ENCODE measurements around the gene URB1.
"Not testable (repeated sequence)": the region's sequence is repeated elsewhere in the genome, so short reads cannot be mapped to it uniquely, and the experiment has no call there.

URB1 gene

DNA sequence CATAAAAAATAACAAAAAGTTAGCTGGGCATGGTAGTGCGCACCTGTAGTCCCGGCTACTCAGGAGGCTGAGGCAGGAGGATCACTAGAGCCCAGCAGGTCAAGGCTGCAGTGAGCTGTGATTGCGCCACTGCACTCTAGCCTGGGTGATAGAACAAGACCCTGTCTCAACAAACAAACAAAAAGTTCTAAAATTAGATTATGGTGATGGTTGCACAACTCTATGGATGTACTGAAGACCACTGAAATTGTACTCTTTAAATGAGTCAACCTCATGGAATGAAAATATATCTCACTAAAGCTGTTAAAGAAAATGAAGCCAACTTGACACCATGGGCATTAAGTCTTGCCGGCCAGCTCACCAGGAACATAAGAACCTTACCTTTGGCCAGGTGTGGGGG lies 85.1 kb downstream of the URB1 start:
- DNase-seq: no peak
- intact Hi-C loops (cut with DNase I): no loop called here

DNA sequence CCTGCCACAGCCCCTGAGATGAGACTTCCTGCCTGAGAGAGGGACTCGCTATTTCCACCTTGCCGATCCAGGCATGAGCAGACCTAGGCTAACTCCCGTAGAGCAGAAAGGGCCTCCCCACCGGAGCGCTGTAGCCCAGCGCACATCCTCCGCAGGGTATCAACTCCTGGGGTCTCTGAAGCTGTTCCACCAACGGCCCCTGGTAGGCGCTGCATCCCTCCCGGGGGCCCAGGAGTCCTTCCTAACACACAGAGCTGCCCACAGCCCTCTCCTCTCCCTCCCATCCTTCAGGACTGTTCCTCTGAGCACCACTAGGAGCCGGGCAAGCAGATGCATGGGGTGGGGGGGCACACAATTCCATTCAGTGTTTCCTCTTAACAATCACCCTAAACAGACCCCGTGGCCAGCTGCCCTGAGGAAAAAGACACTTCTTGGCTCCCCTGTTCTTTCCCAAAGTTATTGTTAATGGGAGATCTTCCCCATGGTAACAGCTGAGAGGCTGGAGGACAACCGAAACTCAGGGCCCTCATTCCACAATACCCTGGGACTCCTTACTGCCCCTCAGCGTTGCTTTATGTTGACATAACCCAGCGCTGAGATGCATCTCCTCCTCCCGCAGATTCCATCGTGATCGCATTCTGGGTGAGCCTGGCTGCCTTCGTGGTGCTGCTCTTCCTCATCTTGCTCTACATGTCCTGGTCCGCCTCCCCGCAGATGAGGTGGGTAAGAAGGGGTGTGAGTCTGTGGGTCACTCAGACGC lies 86.6 kb downstream of the URB1 start:
- intact Hi-C loops (cut with DNase I): no loop called here
- DNase-seq: peak in 9 of 10 donors; percentile 59 to 97 (median 75)

DNA sequence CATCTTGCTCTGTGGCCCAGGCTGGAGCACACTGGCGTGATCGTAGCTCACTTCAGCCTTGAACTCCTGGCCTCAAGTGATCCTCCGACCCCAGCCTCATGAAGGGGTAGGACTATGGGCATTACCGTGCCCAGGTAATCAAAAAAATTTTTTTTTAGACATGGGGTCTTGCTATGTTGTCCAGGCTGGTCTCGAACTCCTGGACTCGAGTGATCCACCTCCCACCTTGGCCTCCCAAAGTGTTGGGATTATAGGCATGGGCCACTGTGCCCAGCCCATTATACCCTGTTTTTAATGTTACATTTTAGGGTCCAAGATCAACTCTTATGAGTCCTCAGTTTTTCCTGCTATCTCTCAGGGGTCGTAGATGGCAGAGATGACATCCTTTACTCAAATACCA lies 87.8 kb downstream of the URB1 start:
- DNase-seq: no peak
- intact Hi-C loops (cut with DNase I): no loop called here

DNA sequence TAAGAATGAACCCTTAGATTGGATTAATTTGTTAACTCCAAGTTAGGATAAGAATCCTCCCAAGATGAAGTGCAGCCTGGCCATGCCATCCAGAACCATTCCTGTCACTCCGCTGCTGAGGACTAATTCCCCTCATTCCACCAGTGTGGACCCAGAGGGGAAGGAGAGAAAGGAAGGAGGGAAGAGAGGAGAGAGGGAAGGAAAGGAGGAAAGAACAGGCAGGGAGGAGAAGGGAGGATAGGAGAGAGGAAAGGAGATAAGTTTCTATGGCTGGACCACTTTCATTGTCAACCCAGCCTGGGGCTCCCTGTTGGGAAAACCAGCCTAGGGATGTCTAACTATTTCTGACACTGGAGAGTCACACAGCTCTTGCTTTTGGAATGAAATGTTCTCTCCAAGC lies 89.4 kb downstream of the URB1 start:
- DNase-seq: no peak
- intact Hi-C loops (cut with DNase I): no loop called here

DNA sequence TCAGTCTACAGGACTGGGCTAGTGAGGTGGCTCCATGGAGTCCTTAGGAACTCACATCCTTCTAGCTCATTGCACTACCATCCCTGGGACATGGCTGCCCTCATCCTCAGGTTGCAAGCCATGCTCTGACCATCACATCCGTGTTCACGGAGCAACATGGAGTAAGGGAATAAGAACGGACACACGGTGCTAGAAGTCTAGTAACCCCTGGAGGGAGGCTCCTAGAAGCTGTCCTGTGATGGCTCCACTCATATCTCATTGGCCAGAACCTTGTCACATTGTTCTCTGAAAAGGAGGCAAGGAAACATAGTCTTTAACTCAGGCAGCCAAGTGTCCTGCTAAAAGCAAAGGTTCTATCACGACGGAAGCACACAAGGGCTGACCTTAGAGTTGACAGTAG lies 90.3 kb downstream of the URB1 start:
- intact Hi-C loops (cut with DNase I): no loop called here
- DNase-seq: peak in 1 of 10 donors; percentile 8

DNA sequence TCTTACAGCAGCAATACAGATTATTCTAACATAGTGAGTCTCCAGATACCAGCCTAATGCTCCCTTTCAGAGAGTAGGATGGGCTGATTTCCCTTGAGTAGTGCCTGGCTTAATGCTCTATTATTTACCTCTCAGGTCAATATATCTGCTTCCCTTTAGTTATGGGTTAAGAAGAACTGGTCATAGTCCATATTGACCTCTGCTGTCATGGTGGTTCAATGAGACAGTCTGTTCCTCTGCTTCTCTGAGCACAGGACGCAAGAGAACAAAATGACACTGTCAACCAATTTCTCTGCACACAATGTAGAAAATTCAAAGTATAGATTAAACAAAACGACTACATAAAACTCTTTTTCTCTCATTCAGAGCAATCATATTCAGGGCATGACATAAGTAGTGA lies 91.2 kb downstream of the URB1 start:
- DNase-seq: no peak
- intact Hi-C loops (cut with DNase I): no loop called here

DNA sequence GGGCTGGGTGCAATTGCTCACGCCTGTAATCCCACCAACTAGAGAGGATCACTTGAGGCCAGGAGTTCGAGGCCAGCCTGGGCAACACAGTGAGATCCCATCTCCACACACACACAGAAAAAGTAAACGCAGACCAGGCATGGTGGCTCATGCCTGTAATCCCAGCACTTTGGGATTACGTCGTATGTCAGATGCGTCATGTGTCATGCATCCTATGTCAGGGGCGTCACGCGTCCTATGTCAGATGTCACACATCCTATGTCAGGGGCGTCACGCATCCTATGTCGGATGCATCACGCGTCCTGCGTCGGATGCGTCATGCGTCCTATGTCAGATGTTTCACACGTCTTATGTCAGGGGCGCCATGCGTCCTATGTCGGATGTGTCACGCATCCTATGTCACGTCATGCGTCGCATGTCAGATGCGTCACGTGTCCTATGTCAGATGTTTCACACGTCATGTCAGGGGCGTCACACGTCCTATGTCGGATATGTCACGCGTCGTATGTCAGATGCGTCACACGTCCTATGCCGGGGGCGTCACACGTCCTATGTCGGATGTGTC lies 92.6 kb downstream of the URB1 start:
- intact Hi-C loops (cut with DNase I): no loop called here
- DNase-seq: peak in 2 of 10 donors; percentile 62 to 73

DNA sequence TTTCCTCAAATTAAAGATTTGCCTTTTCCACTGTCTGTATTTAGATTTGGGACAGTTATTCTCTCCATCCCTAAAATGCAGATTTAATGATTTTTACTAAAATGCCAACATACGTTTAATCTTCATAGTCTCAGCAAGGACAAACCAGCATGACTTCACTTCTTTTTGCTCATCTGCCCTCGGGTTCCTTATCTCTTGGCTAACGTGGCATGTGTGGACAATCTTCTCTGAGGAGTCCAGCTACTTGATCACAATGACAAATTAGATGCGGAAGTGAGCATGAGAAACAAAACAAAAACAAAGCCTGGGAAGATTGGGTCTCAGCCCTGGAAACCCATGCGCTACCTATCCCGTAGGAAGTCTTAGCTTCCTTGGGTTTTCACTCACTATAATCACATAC lies 93.1 kb downstream of the URB1 start:
- DNase-seq: peak in 1 of 10 donors; percentile 9
- intact Hi-C loops (cut with DNase I): no loop called here

DNA sequence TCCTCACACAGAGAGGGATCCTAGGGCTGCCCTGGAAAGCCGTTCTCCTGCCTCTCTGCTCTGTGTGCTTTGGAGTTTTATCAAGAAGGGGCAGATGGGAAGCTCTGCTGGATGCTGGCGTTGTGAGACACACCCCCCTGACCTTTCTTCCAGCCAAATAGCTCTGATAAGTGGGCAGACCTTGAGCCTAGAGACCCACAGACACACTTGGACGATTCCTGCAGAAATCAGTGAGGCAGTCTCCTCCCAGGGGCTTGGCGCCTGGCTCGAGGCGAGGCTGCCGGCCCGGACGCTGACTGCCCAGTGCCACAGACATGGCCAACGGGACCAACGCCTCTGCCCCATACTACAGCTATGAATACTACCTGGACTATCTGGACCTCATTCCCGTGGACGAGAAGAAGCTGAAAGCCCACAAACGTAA lies 94.1 kb downstream of the URB1 start, which contains the start of gene MRAP:
Gene MRAP (plus strand): TSS at position 198 of the 424 bp plus-strand sequence. CDS start 117 bp downstream, at position 315.
- DNase-seq: no peak
- intact Hi-C loops (cut with DNase I): no loop called here

DNA sequence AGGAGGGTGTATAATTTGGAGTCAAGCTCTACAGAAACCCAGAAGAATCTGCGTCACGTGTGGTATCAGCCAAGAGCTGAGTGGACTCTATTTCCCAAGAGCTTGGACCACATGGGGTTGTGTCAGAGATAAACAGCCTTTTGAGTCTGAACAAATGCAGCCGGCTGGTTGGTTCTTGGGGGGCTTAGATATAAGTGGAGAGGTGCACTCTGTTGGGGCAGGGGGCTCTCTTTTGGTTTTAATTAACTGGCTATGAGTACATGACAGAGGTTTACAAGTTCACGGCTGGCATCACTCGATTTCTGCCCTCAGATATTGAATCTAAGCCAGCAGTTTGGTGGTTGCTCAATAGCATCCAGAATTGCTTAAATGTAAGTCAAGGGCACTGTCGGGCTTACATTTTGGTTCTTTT lies 94.7 kb downstream of the URB1 start:
- intact Hi-C loops (cut with DNase I): no loop called here
- DNase-seq: no peak

DNA sequence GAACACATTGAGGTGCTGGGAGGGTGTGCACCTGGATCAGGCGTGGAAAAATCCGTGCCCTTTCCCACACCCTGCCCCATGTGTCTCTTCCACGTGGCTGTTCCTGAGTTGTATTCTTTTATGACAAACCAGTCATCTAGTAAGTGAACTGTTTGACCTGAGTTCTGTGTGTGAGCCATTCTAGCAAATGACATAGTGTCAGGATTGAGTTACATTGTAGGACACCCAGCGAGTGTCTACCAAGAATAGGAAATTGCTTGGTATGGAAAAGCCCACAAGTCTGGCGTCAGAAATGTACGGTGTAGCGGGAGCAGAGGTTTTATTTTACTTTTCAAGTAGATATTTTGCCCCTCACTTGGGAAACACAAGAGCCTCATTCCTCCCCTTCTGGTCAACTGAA lies 95.4 kb downstream of the URB1 start:
- DNase-seq: no peak
- intact Hi-C loops (cut with DNase I): no loop called here

DNA sequence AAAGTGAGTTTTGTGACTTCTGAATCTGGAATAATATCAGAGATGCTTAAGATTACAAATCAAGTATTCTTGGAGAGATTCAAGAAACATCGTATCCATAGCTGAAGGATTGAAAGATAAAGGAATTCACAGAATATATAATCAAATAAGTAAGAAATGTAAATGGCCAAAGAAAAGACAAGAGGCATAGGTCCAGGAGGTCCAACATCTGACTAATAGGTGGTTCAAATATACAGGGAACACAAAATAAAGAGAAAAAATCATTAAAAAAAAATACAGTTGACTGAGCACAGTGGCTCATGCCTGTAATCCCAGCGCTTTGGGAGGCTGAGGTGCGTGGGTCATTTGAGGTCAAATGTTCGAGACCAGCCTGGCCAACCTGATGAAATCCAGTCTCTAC lies 107.3 kb downstream of the URB1 start:
- no peak for DNase-seq
- intact Hi-C loops (cut with DNase I): no loop called here

DNA sequence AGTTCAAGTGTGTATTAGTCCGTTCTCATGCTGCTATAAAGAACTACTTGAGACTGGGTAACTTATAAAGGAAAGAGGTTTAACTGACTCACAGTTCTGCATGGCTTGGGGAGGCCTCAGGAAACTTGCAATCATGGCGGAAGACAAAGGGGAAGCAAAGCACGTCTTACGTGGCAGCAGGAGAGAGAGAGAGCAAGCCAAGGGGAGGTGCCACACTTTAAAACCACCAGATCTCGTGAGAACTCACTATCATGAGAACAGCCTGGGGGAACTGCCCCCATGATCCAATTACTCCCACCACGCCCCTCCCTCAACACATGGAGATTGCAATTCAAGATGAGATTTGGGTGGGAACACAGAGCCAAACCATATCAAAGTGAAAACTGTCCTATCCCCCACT lies 109.8 kb downstream of the URB1 start:
- DNase-seq: no peak
- intact Hi-C loops (cut with DNase I): no loop called here

DNA sequence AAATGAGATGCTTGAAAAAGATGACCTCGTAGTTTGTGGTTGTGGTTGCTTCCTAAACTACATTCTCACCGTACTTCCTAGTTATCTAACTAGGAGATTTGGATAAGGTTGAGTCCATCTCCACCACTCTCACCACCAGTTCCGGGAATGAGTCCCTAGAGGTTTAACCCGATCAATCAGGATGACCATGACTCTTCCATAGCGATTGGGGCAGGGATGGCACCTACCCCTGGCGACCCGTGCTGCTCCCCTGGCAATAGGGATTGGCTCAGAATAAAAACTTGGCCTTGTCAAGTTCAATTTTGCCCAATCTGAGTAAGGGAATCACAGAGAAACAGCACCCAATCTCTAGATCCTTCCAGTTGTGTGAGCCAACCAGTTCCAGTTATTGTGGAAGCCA lies 111.3 kb downstream of the URB1 start:
- DNase-seq: no peak
- intact Hi-C loops (cut with DNase I): no loop called here

DNA sequence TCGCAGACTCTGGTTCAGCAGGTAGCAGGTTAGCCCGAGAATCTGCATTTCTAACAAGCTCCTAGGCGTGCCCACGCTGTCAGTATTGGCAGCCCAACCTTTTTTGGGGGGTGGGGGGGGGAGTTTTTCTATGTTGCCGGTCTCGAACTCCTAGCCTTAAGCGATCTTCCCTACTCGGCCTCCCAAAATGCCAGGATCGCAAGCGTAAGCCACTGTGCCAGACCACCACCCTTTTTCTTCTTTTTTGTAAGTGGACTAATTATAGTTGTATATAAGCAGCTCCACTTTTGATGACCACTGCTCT lies 113.5 kb downstream of the URB1 start:
- intact Hi-C loops (cut with DNase I): no loop called here

DNA sequence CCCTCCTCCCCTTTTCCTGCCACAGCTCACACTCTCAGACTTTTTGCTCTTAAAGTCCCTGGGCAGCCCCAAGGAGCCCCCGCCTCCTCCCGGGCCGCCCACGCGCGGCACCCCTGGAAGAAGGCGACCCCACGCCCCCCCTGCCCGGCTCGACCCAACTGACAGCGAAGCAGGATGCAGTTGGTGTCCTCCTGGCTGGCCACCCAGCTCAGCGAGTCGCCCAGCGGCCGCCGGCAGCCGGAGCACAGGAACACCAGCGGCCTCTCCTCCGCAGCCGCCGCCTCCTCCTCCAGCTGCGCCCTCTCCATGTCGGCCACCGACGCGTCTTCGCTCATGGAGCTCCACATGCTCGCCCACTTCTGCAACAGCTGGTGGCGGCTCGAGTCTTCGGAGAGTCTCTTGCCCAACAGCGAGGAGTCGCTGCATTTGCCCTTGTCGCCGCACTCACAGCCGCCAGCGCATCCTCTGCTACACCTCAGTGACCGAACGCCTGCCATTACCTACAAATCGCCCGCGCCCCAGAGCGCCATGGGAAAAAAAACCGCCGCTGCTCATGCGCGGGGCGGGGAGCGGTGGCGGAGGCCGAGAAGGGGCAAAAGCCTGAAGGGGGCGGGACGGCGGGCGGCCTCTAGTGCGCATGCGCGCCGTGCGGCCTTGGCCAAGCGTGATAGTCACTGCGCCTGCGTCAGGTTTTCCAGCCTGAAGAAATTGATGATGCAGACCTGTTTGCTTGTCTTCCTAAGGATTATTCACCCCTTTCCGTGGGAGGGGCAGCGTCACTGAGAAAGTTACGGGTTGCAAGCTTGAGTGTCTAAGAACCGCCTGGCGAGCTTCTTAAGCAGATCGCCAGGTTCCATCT lies 114.1 kb downstream of the URB1 start, which contains the start of gene MIS18A:
Gene MIS18A (minus strand): TSS at position 532 of the 859 bp plus-strand sequence. CDS start 35 bp downstream, at position 497.
- intact Hi-C loops (cut with DNase I): no loop called here
- DNase-seq: peak; percentile 84 to 98 (median 87)

More for the DNA sequence above, 113.5 kb downstream of the URB1 start:
- DNase-seq: no peak

DNA sequence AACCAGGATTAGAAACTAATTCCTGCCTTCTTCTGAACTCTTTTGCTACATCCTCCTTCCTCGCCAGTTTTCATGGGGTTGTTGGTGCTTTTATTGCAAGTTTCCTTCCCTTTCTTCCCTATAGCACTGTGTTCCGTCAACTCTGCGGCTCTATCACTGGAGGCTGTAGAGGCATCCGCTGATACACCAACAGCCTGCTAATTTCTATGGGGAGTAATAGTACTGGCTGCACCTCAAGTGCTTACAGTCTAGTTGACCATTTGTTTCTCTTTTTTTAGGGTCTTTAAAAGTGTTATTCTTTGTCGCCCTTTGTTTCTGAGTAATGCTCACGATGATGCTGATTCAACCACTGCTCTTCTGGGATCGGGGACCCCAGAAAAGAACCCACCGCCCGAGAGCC lies 114.7 kb downstream of the URB1 start:
- intact Hi-C loops (cut with DNase I): no loop called here
- no peak for DNase-seq

DNA sequence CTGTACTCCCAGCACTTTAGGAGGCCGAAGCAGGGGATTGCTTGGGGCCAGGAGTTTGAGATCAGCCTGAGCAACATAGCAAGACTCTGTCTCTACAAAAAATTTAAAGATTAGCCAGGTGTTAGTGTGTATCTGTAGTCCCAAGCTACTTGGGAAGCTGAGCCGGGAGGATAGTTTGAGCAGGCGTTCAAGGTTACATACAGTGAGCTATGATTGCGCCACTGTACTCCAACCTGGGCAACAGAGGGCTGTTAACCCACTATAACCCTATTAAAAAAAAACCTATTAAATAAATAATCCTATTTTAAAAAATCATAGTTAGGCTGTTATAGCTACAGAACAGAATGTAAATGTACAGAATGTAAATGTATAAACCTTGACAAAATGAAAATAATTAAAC lies 116.1 kb downstream of the URB1 start:
- intact Hi-C loops (cut with DNase I): no loop called here
- DNase-seq: no peak

DNA sequence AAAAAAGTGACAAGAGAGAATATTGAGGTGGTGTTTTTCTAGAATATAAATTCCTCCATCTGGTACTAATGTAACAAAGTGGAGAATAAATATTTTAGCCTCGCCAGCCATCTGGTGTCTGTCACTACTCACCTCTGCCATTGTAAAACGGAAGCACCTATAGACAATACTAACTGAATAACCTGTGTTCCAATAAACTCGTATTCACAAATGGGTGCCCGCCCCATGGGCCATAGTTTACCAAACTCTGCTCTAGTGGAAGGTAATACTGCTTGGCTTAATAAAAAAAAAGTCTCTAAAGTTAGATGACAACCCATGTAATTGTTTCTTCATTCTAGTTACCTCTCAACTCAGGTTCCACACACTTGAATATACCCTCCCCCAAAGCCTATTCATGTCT lies 122.1 kb downstream of the URB1 start:
- intact Hi-C loops (cut with DNase I): no loop called here

DNA sequence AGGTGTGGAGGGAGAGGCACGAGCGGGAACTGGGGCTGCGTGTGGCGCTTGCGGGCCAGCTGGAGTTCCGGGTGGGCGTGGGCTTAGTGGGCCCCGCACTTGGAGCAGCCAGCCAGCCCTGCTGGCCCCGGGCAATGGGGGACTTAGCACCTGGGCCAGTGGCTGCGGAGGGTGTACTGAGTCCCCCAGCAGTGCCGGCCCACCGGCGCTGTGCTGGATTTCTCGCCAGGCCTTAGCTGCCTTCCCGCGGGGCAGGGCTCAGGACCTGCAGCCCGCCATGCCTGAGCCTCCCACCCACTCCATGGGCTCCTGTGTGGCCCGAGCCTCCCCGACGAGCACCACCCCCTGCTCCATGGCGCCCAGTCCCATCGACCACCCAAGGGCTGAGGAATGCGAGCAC lies 127.5 kb downstream of the URB1 start:
- intact Hi-C loops (cut with DNase I): not testable (repeated sequence)

More for the DNA sequence above, 122.1 kb downstream of the URB1 start:
- DNase-seq: no peak

DNA sequence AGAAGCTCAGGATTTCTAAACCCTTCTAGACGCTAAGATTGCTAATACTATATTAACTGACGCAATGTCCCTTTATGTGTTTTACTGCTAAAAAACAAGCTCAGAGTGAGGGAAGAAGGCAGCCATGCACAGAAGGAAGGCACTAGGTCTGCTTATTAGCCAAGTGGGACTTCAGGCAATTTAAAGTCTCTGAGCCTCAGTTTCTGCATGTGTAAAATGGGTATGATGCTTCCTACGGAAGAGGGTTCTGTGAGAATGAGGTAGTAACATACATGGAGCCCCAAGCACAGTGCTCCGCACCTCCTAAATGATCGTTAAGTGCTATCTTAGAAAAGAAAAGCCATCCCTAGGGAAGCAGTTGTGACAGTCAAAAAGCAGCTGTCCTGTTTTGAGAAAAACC lies 130.9 kb downstream of the URB1 start:
- intact Hi-C loops (cut with DNase I): no loop called here
- no peak for DNase-seq

More for the DNA sequence above, 127.5 kb downstream of the URB1 start:
- DNase-seq: not testable (repeated sequence)

Data from posterior cingulate gyrus (tissue), 11 donors.